Epithelial cell of prostate (primary cell): ENCODE results near the gene UBB.

Experiments
- DNase-seq: peaks from one replicate; pipeline ENCODE4 v3.0.0-alpha.2; 2011; ENCODE audit warnings: low read depth, low spot score
- H3K27ac ChIP-seq: fragments of 450-650 bp; 2 replicates; pipeline ENCODE4 v1.5.1; 2017; ENCODE audit warnings: mild to moderate bottlenecking

UBB gene

DNA sequence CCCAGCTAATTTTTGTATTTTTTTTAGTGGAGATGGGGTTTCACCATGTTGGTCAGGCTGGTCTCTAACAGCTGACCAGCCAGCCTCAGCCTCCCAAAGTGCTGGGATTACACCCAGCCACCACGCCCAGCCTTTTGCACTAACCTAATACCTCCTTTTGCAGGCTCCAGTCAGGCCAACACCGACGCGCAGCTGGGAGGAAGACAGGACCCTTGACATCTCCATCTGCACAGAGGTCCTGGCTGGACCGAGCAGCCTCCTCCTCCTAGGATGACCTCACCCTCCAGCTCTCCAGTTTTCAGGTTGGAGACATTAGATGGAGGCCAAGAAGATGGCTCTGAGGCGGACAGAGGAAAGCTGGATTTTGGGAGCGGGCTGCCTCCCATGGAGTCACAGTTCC, 36.5 kb downstream of the UBB start:
- DNase-seq: no peak
- no peak overlapping the region for H3K27ac ChIP-seq

DNA sequence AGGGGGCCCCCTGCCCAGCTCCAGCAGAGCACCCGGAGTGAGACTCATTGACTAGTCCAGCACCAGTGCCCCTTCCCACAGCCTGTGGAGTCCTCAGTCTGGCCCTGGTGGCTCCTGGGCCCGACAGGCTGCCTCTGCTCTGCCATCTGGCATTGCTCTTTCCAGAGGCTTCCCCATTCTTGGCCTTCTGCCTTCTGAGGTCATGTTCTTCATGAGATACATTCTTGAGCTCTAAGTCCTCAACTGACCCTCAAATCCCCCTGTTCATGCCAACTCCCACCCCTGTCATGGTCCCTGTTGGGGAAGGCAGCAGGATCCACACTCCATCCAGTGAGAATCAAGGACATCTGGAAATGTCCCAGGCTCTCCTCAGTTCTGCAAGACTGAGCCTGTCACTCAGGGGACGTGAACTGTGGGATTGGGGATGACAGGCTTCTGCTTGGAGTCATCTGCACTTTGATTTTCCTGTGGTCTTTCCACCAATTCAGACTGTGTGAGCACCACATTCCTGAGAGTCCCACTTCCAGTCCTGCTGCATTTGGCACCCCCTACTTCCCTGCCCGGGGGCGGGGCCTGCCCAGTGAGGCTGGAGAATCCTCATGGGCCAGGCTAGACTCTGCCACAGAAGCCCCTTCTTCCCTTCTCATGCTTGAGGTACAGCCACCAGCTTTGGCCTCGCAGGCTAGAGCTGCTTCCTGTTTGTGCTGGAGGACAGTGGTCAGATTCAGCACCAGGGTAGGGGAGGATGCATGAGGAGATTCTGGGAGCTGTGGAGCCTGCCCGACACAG, 37.2 kb downstream of the UBB start:
- no peak for DNase-seq
- H3K27ac ChIP-seq: no peak overlapping the region

- peak overlapping the region; percentile 43 for H3K27ac ChIP-seq
- DNase-seq: no peak
Measured at GRCh38 chr17:16418685-16419068, 37.8 kb downstream of the UBB start.

DNA sequence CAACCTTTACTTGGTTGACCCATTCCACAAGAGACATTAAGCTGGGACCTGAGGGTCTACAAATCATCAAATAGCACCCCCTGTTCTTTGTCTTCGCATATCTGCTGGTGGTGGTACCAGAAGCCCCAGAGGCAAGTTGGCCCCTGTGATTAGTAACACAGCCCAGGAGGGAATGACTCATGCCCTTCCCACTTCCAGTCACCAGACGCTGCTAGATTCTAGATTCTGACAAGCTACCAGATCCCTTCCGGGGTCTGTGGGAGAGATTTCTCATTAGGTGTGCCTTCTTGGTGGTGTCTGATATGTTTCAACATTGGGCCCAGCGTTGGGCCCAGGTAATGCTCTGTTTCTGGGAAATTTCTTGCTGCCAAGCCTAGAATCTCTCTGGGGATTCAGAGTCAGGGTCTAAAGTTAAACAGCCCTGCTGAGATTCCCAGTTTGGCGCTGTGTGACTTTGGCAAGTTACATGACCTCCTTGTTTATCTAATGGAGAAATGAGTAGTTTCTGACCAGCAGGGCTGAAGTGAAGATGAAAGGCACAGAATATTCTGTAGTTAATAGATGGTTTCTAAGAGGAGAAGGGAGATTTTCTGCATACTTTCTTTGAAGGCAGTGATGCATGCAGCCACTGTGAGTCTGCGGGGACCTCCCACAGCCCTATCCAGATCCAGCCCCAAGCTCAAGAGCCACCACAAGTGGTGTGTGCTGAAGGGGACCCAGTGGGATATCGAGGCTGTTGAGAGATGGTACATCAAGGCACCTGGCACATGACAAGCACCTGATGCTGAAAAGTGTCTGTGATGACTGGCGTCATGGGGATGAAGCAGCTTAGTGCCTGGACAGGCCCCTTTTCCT, 38.4 kb downstream of the UBB start:
- peak overlapping the region; percentile 43 for H3K27ac ChIP-seq
- DNase-seq: peak; percentile 29

DNA sequence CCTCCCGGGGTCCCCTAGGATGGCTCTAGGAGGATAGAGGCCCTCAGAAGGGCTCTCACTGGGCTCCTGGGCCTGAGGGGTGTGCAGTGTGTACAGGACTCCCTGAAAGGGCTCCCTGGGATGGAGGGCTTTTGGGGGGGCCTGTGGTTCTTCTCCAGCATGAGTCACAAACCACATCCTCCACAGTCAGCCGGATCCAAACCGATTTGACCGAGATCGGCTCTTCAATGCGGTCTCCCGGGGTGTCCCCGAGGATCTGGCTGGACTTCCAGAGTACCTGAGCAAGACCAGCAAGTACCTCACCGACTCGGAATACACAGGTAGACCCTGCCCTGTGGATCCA, 39.0 kb downstream of the UBB start:
- no peak for DNase-seq
- H3K27ac ChIP-seq: peak overlapping the region; percentile 43

GRCh38 chr17:16422416-16422815, 41.5 kb downstream of the UBB start:
- DNase-seq: no peak
- no peak overlapping the region for H3K27ac ChIP-seq

DNA sequence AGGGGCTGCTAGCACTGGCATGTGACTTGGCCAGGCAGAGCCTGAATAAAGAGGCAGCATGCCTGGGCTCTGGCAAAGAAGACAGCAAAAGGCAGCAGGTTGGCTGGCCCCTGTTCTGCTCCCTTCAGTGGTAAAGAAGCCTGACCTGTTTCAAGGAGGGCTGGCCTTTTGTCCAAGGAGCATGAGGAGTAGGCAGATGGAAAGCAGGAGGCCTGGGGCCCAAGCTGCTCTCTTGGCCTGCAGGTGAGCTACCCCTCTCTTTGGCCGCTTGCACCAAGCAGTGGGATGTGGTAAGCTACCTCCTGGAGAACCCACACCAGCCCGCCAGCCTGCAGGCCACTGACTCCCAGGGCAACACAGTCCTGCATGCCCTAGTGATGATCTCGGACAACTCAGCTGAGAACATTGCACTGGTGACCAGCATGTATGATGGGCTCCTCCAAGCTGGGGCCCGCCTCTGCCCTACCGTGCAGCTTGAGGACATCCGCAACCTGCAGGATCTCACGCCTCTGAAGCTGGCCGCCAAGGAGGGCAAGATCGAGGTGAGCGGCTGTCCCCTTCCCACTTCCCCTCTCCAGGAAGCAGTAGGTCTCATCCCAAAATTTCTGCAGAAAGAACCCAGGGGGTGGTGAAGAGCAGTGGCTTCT, 42.5 kb downstream of the UBB start:
- no peak overlapping the region for H3K27ac ChIP-seq
- no peak for DNase-seq

GRCh38 chr17:16425202-16425601, 44.3 kb downstream of the UBB start:
- no peak overlapping the region for H3K27ac ChIP-seq
- DNase-seq: no peak

DNA sequence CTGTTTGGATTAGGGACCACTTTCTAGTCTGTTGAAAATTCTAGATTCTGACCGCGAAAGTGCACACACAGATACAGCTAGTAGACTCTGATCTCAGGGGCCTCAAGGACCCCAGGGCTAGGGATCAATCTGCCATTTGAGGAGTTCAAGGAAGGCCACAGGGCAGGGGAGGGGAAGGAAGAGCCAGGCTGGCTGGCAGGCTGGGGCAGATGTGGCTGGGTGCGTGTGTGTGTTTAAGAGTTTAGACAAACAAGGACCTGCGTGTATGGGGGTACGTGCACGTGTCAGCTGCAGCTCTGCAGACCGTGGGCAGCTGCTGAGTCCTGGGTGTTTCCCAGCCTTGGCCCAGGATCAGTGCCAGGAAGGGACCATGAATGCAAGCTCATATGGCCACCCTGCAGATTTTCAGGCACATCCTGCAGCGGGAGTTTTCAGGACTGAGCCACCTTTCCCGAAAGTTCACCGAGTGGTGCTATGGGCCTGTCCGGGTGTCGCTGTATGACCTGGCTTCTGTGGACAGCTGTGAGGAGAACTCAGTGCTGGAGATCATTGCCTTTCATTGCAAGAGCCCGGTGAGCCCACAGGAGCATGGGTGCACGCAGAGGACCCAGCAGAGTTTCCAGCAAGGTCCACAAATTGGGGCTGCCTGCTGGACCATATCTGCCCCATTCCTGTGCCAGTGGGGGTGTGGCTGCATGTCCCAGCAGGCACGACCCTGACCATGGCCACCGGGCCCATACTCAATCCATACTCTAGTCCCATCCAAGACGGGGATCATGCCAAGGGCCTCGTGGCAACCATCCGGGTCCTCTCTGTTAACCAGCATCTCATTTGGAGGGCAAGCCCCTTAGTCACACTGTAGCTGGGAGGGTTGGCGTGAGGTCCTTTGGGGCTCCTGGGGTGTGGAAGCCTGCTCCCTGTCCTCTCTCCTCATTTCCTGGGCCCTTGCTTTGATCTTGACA, 45.1 kb downstream of the UBB start:
- no peak for DNase-seq
- no peak overlapping the region for H3K27ac ChIP-seq

GRCh38 chr17:16427020-16427419, 46.1 kb downstream of the UBB start:
- H3K27ac ChIP-seq: no peak overlapping the region
- no peak for DNase-seq

DNA sequence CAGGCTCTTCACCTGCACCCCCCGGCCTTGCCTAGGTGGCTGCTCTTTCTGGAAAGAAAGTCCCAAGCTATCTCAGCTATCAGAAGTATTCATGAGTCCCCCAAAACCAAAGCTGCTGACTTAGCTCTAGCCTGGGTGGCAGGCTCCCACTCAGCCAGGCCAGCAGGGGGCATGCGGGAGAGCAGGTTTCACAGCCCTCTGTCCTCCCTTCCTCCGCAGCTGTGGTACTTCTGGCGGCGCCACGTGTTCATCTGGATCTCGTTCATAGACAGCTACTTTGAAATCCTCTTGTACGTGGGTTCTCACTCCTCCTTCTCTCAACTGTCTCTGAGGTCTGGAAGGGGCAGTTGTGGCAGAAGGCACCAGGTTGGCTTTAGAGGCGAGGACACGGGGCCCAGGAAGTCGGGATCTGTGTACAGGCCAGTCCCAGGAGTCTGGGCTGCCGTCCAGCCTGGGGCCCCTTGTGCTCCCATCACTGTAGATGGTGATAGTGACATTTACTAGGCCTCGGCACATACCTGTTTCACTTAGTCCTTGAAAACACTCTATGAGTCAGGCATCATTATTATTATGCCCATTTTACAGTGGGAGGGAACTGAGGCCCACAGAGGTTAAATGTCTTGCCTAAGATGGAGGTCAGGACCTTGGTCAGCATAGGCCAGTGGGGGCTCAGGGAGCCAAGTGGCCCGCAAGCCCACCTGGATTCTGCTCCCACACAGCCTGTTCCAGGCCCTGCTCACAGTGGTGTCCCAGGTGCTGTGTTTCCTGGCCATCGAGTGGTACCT, 47.4 kb downstream of the UBB start:
- no peak for DNase-seq
- H3K27ac ChIP-seq: no peak overlapping the region

DNA sequence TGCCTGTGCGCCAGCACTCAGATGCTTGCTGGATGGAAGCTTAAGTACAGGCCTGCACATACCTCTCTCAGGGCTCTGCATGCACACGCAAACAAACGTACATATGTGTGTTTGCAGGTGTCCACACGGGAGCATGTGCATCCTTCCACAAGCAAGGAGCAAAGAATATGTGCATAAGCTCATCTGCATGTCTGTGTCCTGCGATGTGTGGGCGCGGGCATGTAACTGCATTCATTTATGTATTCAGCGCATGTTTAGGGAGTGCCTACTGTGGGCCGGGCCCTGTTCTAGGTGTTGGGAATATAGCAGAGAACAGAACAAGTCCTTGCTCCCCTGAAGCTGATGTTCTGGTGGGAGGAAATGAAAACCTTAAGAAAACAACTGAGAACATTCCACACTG, 48.2 kb downstream of the UBB start:
- no peak overlapping the region for H3K27ac ChIP-seq

GRCh38 chr17:16430650-16431049, 49.8 kb downstream of the UBB start:
- H3K27ac ChIP-seq: no peak overlapping the region
- DNase-seq: no peak

More for the DNA sequence above, 48.2 kb downstream of the UBB start:
- no peak for DNase-seq

GRCh38 chr17:16432017-16432416, 51.1 kb downstream of the UBB start:
- H3K27ac ChIP-seq: no peak overlapping the region
- DNase-seq: no peak
